ENCODE measurements around the gene ENO4. TPM values are rescaled to one million over a fixed set of nuclear protein-coding genes. Genes with fewer than 3 reads are reported as not detected.

Gene ENO4
- total RNA-seq, 2 donors from 2014 or later, result not detected

GRCh38 chr10:116917481-116917880 is 68.2 kb downstream of the ENO4 start:
- H3K27ac Mint-ChIP-seq, result no peak overlapping the region
- no peak for DNase-seq
- H3K4me3 Mint-ChIP-seq, result no peak overlapping the region
- no peaks in the 10 kb centered on the region for H3K36me3 Mint-ChIP-seq (ENCODE audit: low read depth)
- H3K9me3 ChIP-seq (ENCODE audit: control insufficient read depth, low read length, poor library complexity, severe bottlenecking), result no peaks in the 10 kb centered on the region
- H3K27me3 Mint-ChIP-seq, result no peaks in the 10 kb centered on the region
- ATAC-seq, result no peak
- H3K4me1 Mint-ChIP-seq, result peaks cover 2% of the 10 kb centered on the region

- Mint-ChIP-seq H3K36me3 (ENCODE audit: low read depth) (no peaks in the 10 kb centered on the region), H3K4me1 (peaks cover 2% of the 10 kb centered on the region), H3K27ac (no peak overlapping the region), H3K4me3 (no peak overlapping the region), H3K27me3 (no peaks in the 10 kb centered on the region)
- no peaks in the 10 kb centered on the region for H3K9me3 ChIP-seq (ENCODE audit: control insufficient read depth, low read length, poor library complexity, severe bottlenecking)
- ATAC-seq (no peak), DNase-seq (no peak)
Measured at GRCh38 chr10:116918583-116918982, 69.3 kb downstream of the ENO4 start.

- H3K4me3 Mint-ChIP-seq, result no peak overlapping the region
- no peak for ATAC-seq
- no peak overlapping the region for H3K27ac Mint-ChIP-seq
- H3K27me3 Mint-ChIP-seq, result no peaks in the 10 kb centered on the region
- DNase-seq, result no peak
- no peaks in the 10 kb centered on the region for H3K9me3 ChIP-seq (ENCODE audit: control insufficient read depth, low read length, poor library complexity, severe bottlenecking)
- H3K36me3 Mint-ChIP-seq (ENCODE audit: low read depth), result no peaks in the 10 kb centered on the region
- peaks cover 2% of the 10 kb centered on the region for H3K4me1 Mint-ChIP-seq
Measured at GRCh38 chr10:116919164-116919563, 69.9 kb downstream of the ENO4 start.

GRCh38 chr10:116919706-116920105 is 70.4 kb downstream of the ENO4 start:
- no peaks in the 10 kb centered on the region for H3K9me3 ChIP-seq (ENCODE audit: control insufficient read depth, low read length, poor library complexity, severe bottlenecking)
- Mint-ChIP-seq H3K4me1 (peaks cover 2% of the 10 kb centered on the region), H3K27ac (no peak overlapping the region), H3K36me3 (ENCODE audit: low read depth) (no peaks in the 10 kb centered on the region), H3K4me3 (no peak overlapping the region), H3K27me3 (no peaks in the 10 kb centered on the region)
- DNase-seq (no peak), ATAC-seq (no peak)

- ATAC-seq (no peak), DNase-seq (no peak)
- no peaks in the 10 kb centered on the region for H3K9me3 ChIP-seq (ENCODE audit: control insufficient read depth, low read length, poor library complexity, severe bottlenecking)
- H3K27ac Mint-ChIP-seq, result no peak overlapping the region
- peaks cover 2% of the 10 kb centered on the region for H3K4me1 Mint-ChIP-seq
- no peaks in the 10 kb centered on the region for H3K27me3 Mint-ChIP-seq
- H3K4me3 Mint-ChIP-seq, result no peak overlapping the region
- H3K36me3 Mint-ChIP-seq (ENCODE audit: low read depth), result no peaks in the 10 kb centered on the region
Measured at GRCh38 chr10:116925056-116925455, 75.8 kb downstream of the ENO4 start.

- Mint-ChIP-seq H3K27me3 (no peaks in the 10 kb centered on the region), H3K27ac (no peak overlapping the region), H3K4me3 (no peak overlapping the region), H3K36me3 (ENCODE audit: low read depth) (no peaks in the 10 kb centered on the region), H3K4me1 (no peaks in the 10 kb centered on the region)
- DNase-seq (no peak), ATAC-seq (no peak)
- no peaks in the 10 kb centered on the region for H3K9me3 ChIP-seq (ENCODE audit: control insufficient read depth, low read length, poor library complexity, severe bottlenecking)
Measured at GRCh38 chr10:116926426-116926825, 77.1 kb downstream of the ENO4 start.

- DNase-seq (no peak), ATAC-seq (no peak)
- Mint-ChIP-seq H3K4me1 (no peaks in the 10 kb centered on the region), H3K27me3 (no peaks in the 10 kb centered on the region), H3K27ac (no peak overlapping the region), H3K4me3 (no peak overlapping the region), H3K36me3 (ENCODE audit: low read depth) (no peaks in the 10 kb centered on the region)
- no peaks in the 10 kb centered on the region for H3K9me3 ChIP-seq (ENCODE audit: control insufficient read depth, low read length, poor library complexity, severe bottlenecking)
Measured at GRCh38 chr10:116931806-116932205, 82.5 kb downstream of the ENO4 start.

Other genes starting within 250 kb of the ENO4 start
- gene PNLIPRP2, start 228.5 kb upstream of the ENO4 start, total RNA-seq, result not detected
- under 1 TPM; 0.37 to 0.62 TPM for gene HSPA12A, start 106.9 kb upstream of the ENO4 start, total RNA-seq
- gene SHTN1, start 155.7 kb downstream of the ENO4 start, total RNA-seq, result 1 to 10 TPM; 2.4 to 2.7 TPM

Measured in T-helper 17 cell (primary cell).